ENCODE data around the gene RPS28. TPM values are rescaled to one million over a fixed set of nuclear protein-coding genes. Genes with fewer than 3 reads are reported as not detected.
"Not testable (repeated sequence)": the region's sequence is repeated elsewhere in the genome, so short reads cannot be mapped to it uniquely, and the experiment has no call there.

RPS28 gene
- polyA plus RNA-seq, 1 experiment: 424 TPM

GRCh38 chr19:8352134-8352827 lies 31.0 kb downstream of the RPS28 start:
- no peaks in the 10 kb centered on the region for H3K27me3 ChIP-seq (ENCODE audit: control insufficient read depth, insufficient read depth, low read length)
- no peak overlapping the region for H3K27ac ChIP-seq (ENCODE audit: low read depth, low read length)
- TF ChIP-seq CTCF (IDR thresholded peaks at IDR 0.05; ENCODE audit: low read depth, low read length): no peak
- no peak for DNase-seq (ENCODE audit: low read depth, low spot score)
- H3K9me3 ChIP-seq (ENCODE audit: control insufficient read depth, insufficient read depth, low read length): peaks cover 6% of the 10 kb centered on the region; the same call in 1 of the 2 replicates
- CTCF ChIA-PET: interaction anchor here (0.7 to 4.9 kb wide), 14 partner anchors 9 to 449 kb away, joined by 3 to 53 read pairs (median 8); partner anchors contain the start of genes ANGPTL4, MAP2K7, MARCHF2 and RAB11B
- H3K4me3 ChIP-seq (ENCODE audit: low read depth, low read length): no peak overlapping the region
- POLR2A ChIA-PET: interaction anchor here (0.6 to 0.9 kb wide), 5 partner anchors 17 to 142 kb away, joined by 3 to 11 read pairs (median 6); partner anchors contain the start of gene RAB11B

GRCh38 chr19:8352845-8353244 lies 31.5 kb downstream of the RPS28 start:
- POLR2A ChIA-PET: interaction anchor here (0.6 to 1.2 kb wide), 4 partner anchors 18 to 111 kb away, joined by 4 to 11 read pairs (median 6); partner anchors contain the start of gene RAB11B
- DNase-seq (ENCODE audit: low read depth, low spot score); H3K27ac ChIP-seq (ENCODE audit: low read depth, low read length); H3K4me3 ChIP-seq (ENCODE audit: low read depth, low read length); H3K27me3 ChIP-seq (ENCODE audit: control insufficient read depth, insufficient read depth, low read length); H3K9me3 ChIP-seq (ENCODE audit: control insufficient read depth, insufficient read depth, low read length): not testable (repeated sequence)
- CTCF ChIA-PET: interaction anchor here (0.7 to 4.9 kb wide), 24 partner anchors 9 to 449 kb away, joined by 3 to 53 read pairs (median 10); partner anchors contain the start of genes ANGPTL4, KANK3, MAP2K7 and MARCHF2

- Histone ChIP-seq H3K27me3 (ENCODE audit: control insufficient read depth, insufficient read depth, low read length) (no peaks in the 10 kb centered on the region), H3K9me3 (ENCODE audit: control insufficient read depth, insufficient read depth, low read length) (peaks cover 6% of the 10 kb centered on the region; the same call in 1 of the 2 replicates), H3K27ac (ENCODE audit: low read depth, low read length) (peak overlapping the region; percentile 34), H3K4me3 (ENCODE audit: low read depth, low read length) (no peak overlapping the region)
- CTCF ChIA-PET: interaction anchor here (1.0 to 4.9 kb wide), 8 partner anchors 8 to 225 kb away, joined by 4 to 53 read pairs (median 11); partner anchors contain the start of genes MARCHF2 and RAB11B
- no peak for DNase-seq (ENCODE audit: low read depth, low spot score)
- POLR2A ChIA-PET: interaction anchor here (0.6 to 1.6 kb wide), 4 partner anchors 9 to 69 kb away, joined by 4 to 9 read pairs (median 8); partner anchors contain the start of genes ANGPTL4 and RAB11B
- TF ChIP-seq CTCF (IDR thresholded peaks at IDR 0.05; ENCODE audit: low read depth, low read length): no peak
Observed at GRCh38 chr19:8355631-8356402, 34.5 kb downstream of the RPS28 start.

GRCh38 chr19:8357007-8357521 lies 35.8 kb downstream of the RPS28 start:
- no peak for TF ChIP-seq CTCF (IDR thresholded peaks at IDR 0.05; ENCODE audit: low read depth, low read length)
- Histone ChIP-seq H3K4me3 (ENCODE audit: low read depth, low read length) (no peak overlapping the region), H3K27me3 (ENCODE audit: control insufficient read depth, insufficient read depth, low read length) (no peaks in the 10 kb centered on the region), H3K9me3 (ENCODE audit: control insufficient read depth, insufficient read depth, low read length) (peaks cover 6% of the 10 kb centered on the region; the same call in 1 of the 2 replicates), H3K27ac (ENCODE audit: low read depth, low read length) (no peak overlapping the region)
- POLR2A ChIA-PET: interaction anchor here (0.6 kb wide), 1 partner anchor 157 kb away, joined by 3 read pairs; the partner anchor contains the start of gene ZNF414
- CTCF ChIA-PET: interaction anchor here (0.7 to 1.6 kb wide), 4 partner anchors 9 to 354 kb away, joined by 3 to 5 read pairs (median 4); partner anchors contain the start of gene MARCHF2
- no peak for DNase-seq (ENCODE audit: low read depth, low spot score)

- TF ChIP-seq CTCF (IDR thresholded peaks at IDR 0.05; ENCODE audit: low read depth, low read length): no peak
- ChIA-PET CTCF (interaction anchor here (0.6 to 0.9 kb wide), 3 partner anchors 53 to 222 kb away, joined by 3 to 5 read pairs (median 3); no protein-coding TSS in a partner anchor), POLR2A (interaction anchor here (0.9 kb wide), 1 partner anchor 31 kb away, joined by 4 read pairs; the partner anchor contains the start of gene RAB11B)
Observed at GRCh38 chr19:8358948-8359347, 37.7 kb downstream of the RPS28 start.

More at GRCh38 chr19:8358948-8359347, 37.7 kb downstream of the RPS28 start:
- Histone ChIP-seq H3K4me3 (ENCODE audit: low read depth, low read length) (no peak overlapping the region), H3K27me3 (ENCODE audit: control insufficient read depth, insufficient read depth, low read length) (no peaks in the 10 kb centered on the region), H3K27ac (ENCODE audit: low read depth, low read length) (no peak overlapping the region), H3K9me3 (ENCODE audit: control insufficient read depth, insufficient read depth, low read length) (peaks cover 6% of the 10 kb centered on the region; the same call in 1 of the 2 replicates)
- DNase-seq (ENCODE audit: low read depth, low spot score): no peak

All from AG04450 (cell line).